Lower leg skin (tissue), 3 donors: ENCODE measurements around the gene UTS2R.

Source experiments
- POLR2A ChIP-seq, 2 donors: fragments of 450-650 bp; IDR thresholded peaks; one replicate each; pipeline ENCODE4 v1.6.1; 2016 to 2017; ENCODE audit warnings: antibody characterized with exemption in 2 of 2, mild to moderate bottlenecking in 1 of 2, moderate library complexity in 1 of 2
- TF ChIP-seq, protein P1 (sequence below), 3 donors: fragments of 450-650 bp; IDR thresholded peaks; one replicate each; pipeline ENCODE4 v1.5.1; 2016; ENCODE audit warnings: antibody characterized with exemption in 3 of 3, mild to moderate bottlenecking in 3 of 3, moderate library complexity in 2 of 3

- TF ChIP-seq, protein P1, sequence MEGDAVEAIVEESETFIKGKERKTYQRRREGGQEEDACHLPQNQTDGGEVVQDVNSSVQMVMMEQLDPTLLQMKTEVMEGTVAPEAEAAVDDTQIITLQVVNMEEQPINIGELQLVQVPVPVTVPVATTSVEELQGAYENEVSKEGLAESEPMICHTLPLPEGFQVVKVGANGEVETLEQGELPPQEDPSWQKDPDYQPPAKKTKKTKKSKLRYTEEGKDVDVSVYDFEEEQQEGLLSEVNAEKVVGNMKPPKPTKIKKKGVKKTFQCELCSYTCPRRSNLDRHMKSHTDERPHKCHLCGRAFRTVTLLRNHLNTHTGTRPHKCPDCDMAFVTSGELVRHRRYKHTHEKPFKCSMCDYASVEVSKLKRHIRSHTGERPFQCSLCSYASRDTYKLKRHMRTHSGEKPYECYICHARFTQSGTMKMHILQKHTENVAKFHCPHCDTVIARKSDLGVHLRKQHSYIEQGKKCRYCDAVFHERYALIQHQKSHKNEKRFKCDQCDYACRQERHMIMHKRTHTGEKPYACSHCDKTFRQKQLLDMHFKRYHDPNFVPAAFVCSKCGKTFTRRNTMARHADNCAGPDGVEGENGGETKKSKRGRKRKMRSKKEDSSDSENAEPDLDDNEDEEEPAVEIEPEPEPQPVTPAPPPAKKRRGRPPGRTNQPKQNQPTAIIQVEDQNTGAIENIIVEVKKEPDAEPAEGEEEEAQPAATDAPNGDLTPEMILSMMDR (IDR thresholded peaks at IDR 0.05), result no peak
- TF ChIP-seq POLR2A (IDR thresholded peaks at IDR 0.05), result no peak
Observed at GRCh38 chr17:82331345-82331939, 40.1 kb upstream of the UTS2R start.
